Mesendoderm (in vitro differentiated cells): Measurements from ENCODE around the gene CXXC5.

Experiments
- DNase-seq: peaks from one replicate; pipeline ENCODE4 v3.0.0; 2013
- H2AK5ac ChIP-seq: 2 replicates; pipeline ENCODE4 v1.6.1; 2013; ENCODE audit warnings: low read length, inconsistent platforms
- H2BK120ac ChIP-seq: 2 replicates; pipeline ENCODE4 v1.6.1; 2013; ENCODE audit warnings: low read depth, mild to moderate bottlenecking, low read length, moderate library complexity, mixed read lengths
- H2BK15ac ChIP-seq: replicated peaks from 2 replicates; pipeline ENCODE4 v1.6.1; 2013; ENCODE audit warnings: low read depth, mild to moderate bottlenecking, moderate library complexity
- H2BK5ac ChIP-seq: 2 replicates; pipeline ENCODE4 v1.6.1; 2013; ENCODE audit warnings: low read length, inconsistent platforms
- H3K18ac ChIP-seq: 2 replicates; pipeline ENCODE4 v1.6.1; 2013; ENCODE audit warnings: mild to moderate bottlenecking, low read length, mixed read lengths
- H3K23ac ChIP-seq: one replicate; pipeline ENCODE4 v1.6.1; 2013; ENCODE audit warnings: low read length
- H3K27ac ChIP-seq: 2 replicates; pipeline ENCODE4 v1.5.1; 2013; ENCODE audit warnings: low read depth, mild to moderate bottlenecking, inconsistent platforms, low read length, moderate library complexity
- H3K27me3 ChIP-seq: 2 replicates; pipeline ENCODE4 v1.6.1; 2013; ENCODE audit warnings: low read length, control low read depth, mild to moderate bottlenecking, inconsistent platforms; ENCODE audit not compliant: insufficient read depth, poor library complexity
- H3K36me3 ChIP-seq: 2 replicates; pipeline ENCODE4 v1.6.1; 2013; ENCODE audit warnings: low read length, inconsistent platforms; ENCODE audit not compliant: control insufficient read depth, insufficient read depth
- H3K4ac ChIP-seq: one replicate; pipeline ENCODE4 v1.6.1; 2013; ENCODE audit warnings: low read depth, mild to moderate bottlenecking, low read length, moderate library complexity
- H3K4me1 ChIP-seq: 2 replicates; pipeline ENCODE4 v1.6.1; 2013; ENCODE audit warnings: low read depth, low read length, inconsistent platforms; ENCODE audit not compliant: control insufficient read depth
- H3K4me2 ChIP-seq: 2 replicates; pipeline ENCODE4 v1.6.1; 2013; ENCODE audit warnings: low read length
- H3K4me3 ChIP-seq: 2 replicates; pipeline ENCODE4 v1.5.1; 2013; ENCODE audit warnings: mild to moderate bottlenecking, low read length
- H3K56ac ChIP-seq: one replicate; pipeline ENCODE4 v1.6.1; 2013; ENCODE audit warnings: low read length
- H3K79me1 ChIP-seq: 2 replicates; pipeline ENCODE4 v1.6.1; 2013; ENCODE audit warnings: low read length, inconsistent platforms
- H3K79me2 ChIP-seq: 2 replicates; pipeline ENCODE4 v1.6.1; 2013; ENCODE audit warnings: mild to moderate bottlenecking, low read length; ENCODE audit not compliant: control insufficient read depth, insufficient read depth
- H3K9ac ChIP-seq: 2 replicates; pipeline ENCODE4 v1.6.1; 2013; ENCODE audit warnings: low read length, inconsistent platforms
- H4K5ac ChIP-seq: one replicate; pipeline ENCODE4 v1.6.1; 2013; ENCODE audit warnings: low read length
- H4K8ac ChIP-seq: one replicate; pipeline ENCODE4 v1.6.1; 2013; ENCODE audit warnings: low read depth, mild to moderate bottlenecking, control low read depth, low read length, moderate library complexity
- WGBS: extraction: QIAGEN DNeasy Blood & Tissue Kit; methylation state at CpG from one replicate; pipeline ENCODE4 v1.1.7; 2013; ENCODE audit warnings: low lambda C conversion rate, missing lambda C conversion rate; ENCODE audit not compliant: insufficient coverage; ENCODE audit errors: extremely low coverage; 5-methylcytosine and 5-hydroxymethylcytosine counted together

Gene CXXC5

GRCh38 chr5:139698490-139699146, 50.5 kb downstream of the CXXC5 start:
- Histone ChIP-seq H3K4me2 (no peak overlapping the region), H3K79me1 (no peaks in the 10 kb centered on the region), H2BK120ac (peak overlapping the region; percentile 78), H3K23ac (peak overlapping the region; percentile 70), H4K8ac (no peak overlapping the region), H2BK5ac (peak overlapping the region; percentile 89), H3K36me3 (no peaks in the 10 kb centered on the region), H3K9ac (peak overlapping the region; percentile 65), H3K27ac (peak overlapping the region; percentile 89), H2BK15ac (no peak overlapping the region), H2AK5ac (peak overlapping the region; percentile 90), H3K79me2 (no peaks in the 10 kb centered on the region), H3K4ac (peak overlapping the region; percentile 96), H3K27me3 (no peaks in the 10 kb centered on the region), H3K4me1 (peaks cover 18% of the 10 kb centered on the region), H3K18ac (peak overlapping the region; percentile 91), H3K4me3 (no peak overlapping the region), H3K56ac (peak overlapping the region; percentile 91), H4K5ac (no peak overlapping the region)
- WGBS = no CpG with 5 or more reads among the region's 13 CpGs
- peak; percentile 98 for DNase-seq

GRCh38 chr5:139699351-139699750, 51.2 kb downstream of the CXXC5 start:
- Histone ChIP-seq H3K9ac (no peak overlapping the region), H2BK15ac (no peak overlapping the region), H2BK120ac (peak overlapping the region; percentile 76), H4K5ac (no peak overlapping the region), H3K27ac (no peak overlapping the region), H2BK5ac (peak overlapping the region; percentile 80), H3K23ac (no peak overlapping the region), H3K79me2 (no peaks in the 10 kb centered on the region), H3K4me2 (no peak overlapping the region), H3K18ac (peak overlapping the region; percentile 45), H3K56ac (peak overlapping the region; percentile 52), H3K4me3 (no peak overlapping the region), H4K8ac (no peak overlapping the region), H2AK5ac (peak overlapping the region; percentile 90), H3K4me1 (peaks cover 18% of the 10 kb centered on the region), H3K79me1 (no peaks in the 10 kb centered on the region), H3K27me3 (no peaks in the 10 kb centered on the region), H3K4ac (peak overlapping the region; percentile 86), H3K36me3 (no peaks in the 10 kb centered on the region)
- WGBS = no CpG with 5 or more reads among the region's 2 CpGs
- no peak for DNase-seq

GRCh38 chr5:139700711-139701055, 52.5 kb downstream of the CXXC5 start:
- Histone ChIP-seq H3K27me3 (no peaks in the 10 kb centered on the region), H2BK15ac (no peak overlapping the region), H3K4me1 (peaks cover 18% of the 10 kb centered on the region), H4K5ac (peak overlapping the region; percentile 1), H3K79me1 (no peaks in the 10 kb centered on the region), H3K56ac (peak overlapping the region; percentile 80), H3K23ac (no peak overlapping the region), H3K79me2 (no peaks in the 10 kb centered on the region), H3K9ac (peak overlapping the region; percentile 39), H3K4ac (peak overlapping the region; percentile 39), H3K4me3 (no peak overlapping the region), H2BK120ac (peak overlapping the region; percentile 0), H3K18ac (peak overlapping the region; percentile 2), H4K8ac (no peak overlapping the region), H3K4me2 (no peak overlapping the region), H2AK5ac (peak overlapping the region; percentile 2), H2BK5ac (peak overlapping the region; percentile 61), H3K36me3 (no peaks in the 10 kb centered on the region), H3K27ac (peak overlapping the region; percentile 65)
- DNase-seq = no peak
- WGBS = no CpG with 5 or more reads among the region's 3 CpGs

- Histone ChIP-seq H3K79me2 (no peaks in the 10 kb centered on the region), H3K36me3 (no peaks in the 10 kb centered on the region), H3K4me2 (no peak overlapping the region), H4K8ac (no peak overlapping the region), H2BK15ac (no peak overlapping the region), H3K56ac (peak overlapping the region; percentile 89), H3K27ac (peak overlapping the region; percentile 86), H3K4ac (peak overlapping the region; percentile 39), H2BK5ac (peak overlapping the region; percentile 92), H3K9ac (peak overlapping the region; percentile 49), H2BK120ac (peak overlapping the region; percentile 0), H3K18ac (peak overlapping the region; percentile 2), H3K79me1 (no peaks in the 10 kb centered on the region), H4K5ac (no peak overlapping the region), H3K4me1 (peaks cover 21% of the 10 kb centered on the region), H3K4me3 (no peak overlapping the region), H2AK5ac (no peak overlapping the region), H3K27me3 (no peaks in the 10 kb centered on the region), H3K23ac (no peak overlapping the region)
- peak; percentile 97 for DNase-seq
- WGBS = no CpG with 5 or more reads among the region's 22 CpGs
These were observed 53.0 kb downstream of the CXXC5 start for GRCh38 chr5:139701056-139701741.

- peak overlapping the region; percentile 58 for H3K4ac ChIP-seq
- no peak overlapping the region for H3K4me2 ChIP-seq
- H3K27ac ChIP-seq = no peak overlapping the region
- H3K4me1 ChIP-seq = peaks cover 22% of the 10 kb centered on the region
- H4K8ac ChIP-seq = no peak overlapping the region
- no peak overlapping the region for H4K5ac ChIP-seq
- no peaks in the 10 kb centered on the region for H3K79me1 ChIP-seq
- H2BK15ac ChIP-seq = no peak overlapping the region
- no CpG with 5 or more reads among the region's 3 CpGs for WGBS
- H3K56ac ChIP-seq = no peak overlapping the region
- H3K27me3 ChIP-seq = no peaks in the 10 kb centered on the region
- H2AK5ac ChIP-seq = no peak overlapping the region
- no peaks in the 10 kb centered on the region for H3K79me2 ChIP-seq
- no peak overlapping the region for H3K23ac ChIP-seq
- no peak for DNase-seq
- H3K4me3 ChIP-seq = no peak overlapping the region
- no peak overlapping the region for H2BK5ac ChIP-seq
- no peak overlapping the region for H2BK120ac ChIP-seq
- no peaks in the 10 kb centered on the region for H3K36me3 ChIP-seq
- no peak overlapping the region for H3K18ac ChIP-seq
- H3K9ac ChIP-seq = no peak overlapping the region
These were observed 54.4 kb downstream of the CXXC5 start for GRCh38 chr5:139702548-139702947.
